ENCODE data around the gene PPFIBP1.

Gene PPFIBP1

DNA sequence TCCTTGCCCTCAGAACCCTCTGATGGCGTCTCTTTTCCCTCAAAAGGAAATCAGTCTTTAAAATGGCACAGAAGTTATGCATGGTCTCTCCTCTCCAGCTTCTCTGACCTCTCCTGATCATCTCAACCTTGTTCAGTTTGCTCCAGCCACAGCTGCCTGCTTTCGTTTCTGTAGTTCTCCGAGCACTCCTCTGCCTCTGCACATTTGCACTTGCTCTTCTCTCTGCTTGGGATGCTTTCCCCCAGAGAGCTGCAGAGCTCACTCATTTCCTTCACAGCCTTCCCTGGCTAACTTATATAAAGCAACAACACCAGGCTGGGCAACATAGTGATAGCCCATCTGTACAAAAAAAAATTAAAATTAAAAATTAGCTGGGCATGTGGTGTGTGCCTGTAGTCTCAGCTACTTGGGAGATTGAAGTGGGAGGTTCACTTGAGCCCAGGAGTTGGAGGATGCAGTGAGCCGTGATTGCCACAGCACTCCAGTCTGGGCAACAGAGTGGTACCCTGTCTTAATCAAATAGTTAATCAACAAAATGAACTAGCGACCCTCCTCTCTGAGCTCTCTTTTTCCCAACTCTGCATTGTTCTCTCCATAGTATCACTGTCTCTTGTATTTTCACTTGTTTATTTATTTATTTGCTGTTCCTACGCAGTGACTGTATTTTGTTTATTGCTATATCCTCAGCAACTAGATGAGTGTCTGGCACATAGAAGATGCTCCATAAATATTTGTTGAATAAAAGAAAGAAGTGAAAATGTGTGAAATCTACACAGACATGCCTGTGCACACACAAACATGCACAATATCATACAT is 37.7 kb downstream of the PPFIBP1 start:
- H3K4me3 ChIP-seq (replicated peaks; ENCODE audit: low read depth, low read length) = no peak overlapping the region

GRCh38 chr12:27564612-27565213 is 40.7 kb downstream of the PPFIBP1 start:
- Histone ChIP-seq H3K36me3 (ENCODE audit: control insufficient read depth, insufficient read depth, low read length) (no peaks in the 10 kb centered on the region), H3K27me3 (replicated peaks; ENCODE audit: control insufficient read depth, insufficient read depth, low read length) (no peaks in the 10 kb centered on the region), H3K4me3 (replicated peaks; ENCODE audit: low read depth, low read length) (no peak overlapping the region)
- TF ChIP-seq, protein P1, sequence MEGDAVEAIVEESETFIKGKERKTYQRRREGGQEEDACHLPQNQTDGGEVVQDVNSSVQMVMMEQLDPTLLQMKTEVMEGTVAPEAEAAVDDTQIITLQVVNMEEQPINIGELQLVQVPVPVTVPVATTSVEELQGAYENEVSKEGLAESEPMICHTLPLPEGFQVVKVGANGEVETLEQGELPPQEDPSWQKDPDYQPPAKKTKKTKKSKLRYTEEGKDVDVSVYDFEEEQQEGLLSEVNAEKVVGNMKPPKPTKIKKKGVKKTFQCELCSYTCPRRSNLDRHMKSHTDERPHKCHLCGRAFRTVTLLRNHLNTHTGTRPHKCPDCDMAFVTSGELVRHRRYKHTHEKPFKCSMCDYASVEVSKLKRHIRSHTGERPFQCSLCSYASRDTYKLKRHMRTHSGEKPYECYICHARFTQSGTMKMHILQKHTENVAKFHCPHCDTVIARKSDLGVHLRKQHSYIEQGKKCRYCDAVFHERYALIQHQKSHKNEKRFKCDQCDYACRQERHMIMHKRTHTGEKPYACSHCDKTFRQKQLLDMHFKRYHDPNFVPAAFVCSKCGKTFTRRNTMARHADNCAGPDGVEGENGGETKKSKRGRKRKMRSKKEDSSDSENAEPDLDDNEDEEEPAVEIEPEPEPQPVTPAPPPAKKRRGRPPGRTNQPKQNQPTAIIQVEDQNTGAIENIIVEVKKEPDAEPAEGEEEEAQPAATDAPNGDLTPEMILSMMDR (IDR thresholded peaks at IDR 0.05; ENCODE audit: insufficient read depth, low read length, poor library complexity, severe bottlenecking) = no peak
- DNase-seq (ENCODE audit: extremely low read depth, insufficient read length) = no peak

More for the DNA sequence above, 37.7 kb downstream of the PPFIBP1 start:
- Histone ChIP-seq H3K27me3 (replicated peaks; ENCODE audit: control insufficient read depth, insufficient read depth, low read length) (no peaks in the 10 kb centered on the region), H3K36me3 (ENCODE audit: control insufficient read depth, insufficient read depth, low read length) (no peaks in the 10 kb centered on the region)
- DNase-seq (ENCODE audit: extremely low read depth, insufficient read length) = no peak
- TF ChIP-seq, protein P1 (IDR thresholded peaks at IDR 0.05; ENCODE audit: insufficient read depth, low read length, poor library complexity, severe bottlenecking) = no peak

DNA sequence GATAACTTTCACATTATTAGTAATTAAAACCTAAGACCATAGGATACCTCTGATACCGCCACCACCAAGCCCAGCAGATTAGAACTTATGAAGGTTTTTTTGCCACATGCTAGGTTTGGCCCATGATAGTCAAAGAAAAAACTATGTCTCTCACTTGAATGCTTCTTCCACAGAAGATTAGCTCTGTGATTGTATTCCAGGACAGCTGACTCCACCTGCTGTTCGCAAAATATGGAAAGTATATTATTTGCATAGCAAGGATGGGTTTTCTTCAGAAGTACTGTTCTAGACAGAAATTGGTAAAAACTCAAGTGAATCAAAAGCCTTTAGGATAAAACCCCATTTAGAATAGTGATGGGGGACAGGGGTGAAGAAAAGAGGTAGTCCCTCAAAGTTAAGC is 42.2 kb downstream of the PPFIBP1 start:
- H3K27me3 ChIP-seq (replicated peaks; ENCODE audit: control insufficient read depth, insufficient read depth, low read length) = no peaks in the 10 kb centered on the region
- TF ChIP-seq, protein P1 (IDR thresholded peaks at IDR 0.05; ENCODE audit: insufficient read depth, low read length, poor library complexity, severe bottlenecking) = no peak
- H3K36me3 ChIP-seq (ENCODE audit: control insufficient read depth, insufficient read depth, low read length) = no peaks in the 10 kb centered on the region
- H3K4me3 ChIP-seq (replicated peaks; ENCODE audit: low read depth, low read length) = no peak overlapping the region
- no peak for DNase-seq (ENCODE audit: extremely low read depth, insufficient read length)

GRCh38 chr12:27566626-27567025 is 42.6 kb downstream of the PPFIBP1 start:
- TF ChIP-seq, protein P1 (IDR thresholded peaks at IDR 0.05; ENCODE audit: insufficient read depth, low read length, poor library complexity, severe bottlenecking) = no peak
- H3K4me3 ChIP-seq (replicated peaks; ENCODE audit: low read depth, low read length) = no peak overlapping the region
- no peak for DNase-seq (ENCODE audit: extremely low read depth, insufficient read length)

GRCh38 chr12:27571463-27571862 is 47.5 kb downstream of the PPFIBP1 start:
- TF ChIP-seq, protein P1 (IDR thresholded peaks at IDR 0.05; ENCODE audit: insufficient read depth, low read length, poor library complexity, severe bottlenecking) = no peak
- no peaks in the 10 kb centered on the region for H3K36me3 ChIP-seq (ENCODE audit: control insufficient read depth, insufficient read depth, low read length)
- DNase-seq (ENCODE audit: extremely low read depth, insufficient read length) = no peak
- no peak overlapping the region for H3K4me3 ChIP-seq (replicated peaks; ENCODE audit: low read depth, low read length)
- H3K27me3 ChIP-seq (replicated peaks; ENCODE audit: control insufficient read depth, insufficient read depth, low read length) = no peaks in the 10 kb centered on the region

More at GRCh38 chr12:27566626-27567025, 42.6 kb downstream of the PPFIBP1 start:
- Histone ChIP-seq H3K27me3 (replicated peaks; ENCODE audit: control insufficient read depth, insufficient read depth, low read length) (no peaks in the 10 kb centered on the region), H3K36me3 (ENCODE audit: control insufficient read depth, insufficient read depth, low read length) (no peaks in the 10 kb centered on the region)

Data from GM06990 (cell line).